Esophagus mucosa (tissue), 1 donor: Measurements from ENCODE around the gene TMEM187. TPM values are rescaled to one million over a fixed set of nuclear protein-coding genes. Genes with fewer than 3 reads are reported as not detected.

ENCODE experiments used
- ATAC-seq: fragments of 200-7000 bp; cut with Tn5 transposase; one replicate; pipeline ENCODE4 v1.9.1; 2020
- total RNA-seq: library from RNA; stranded (reverse); gene quantifications from one replicate; pipeline ENCODE4 v1.2.4, GENCODE V29; 2023
- donor health status: DM: yes; HTN: yes; CAD: no.

The TMEM187 gene
- total RNA-seq, 1 donor from 2014 or later, result 5.1 TPM

- ATAC-seq, result no peak
These were observed 50.9 kb downstream of the TMEM187 start for GRCh38 chrX:154023276-154024000.

GRCh38 chrX:154024271-154024670, 51.7 kb downstream of the TMEM187 start:
- ATAC-seq, result no peak

GRCh38 chrX:154025230-154025629, 52.7 kb downstream of the TMEM187 start:
- ATAC-seq, result peak; percentile 72

GRCh38 chrX:154026136-154027021, 53.8 kb downstream of the TMEM187 start:
- no peak for ATAC-seq

- no peak for ATAC-seq
These were observed 54.5 kb downstream of the TMEM187 start for GRCh38 chrX:154027022-154027402.

GRCh38 chrX:154027986-154028385, 55.4 kb downstream of the TMEM187 start:
- ATAC-seq, result no peak

GRCh38 chrX:154028502-154029184, 56.1 kb downstream of the TMEM187 start:
- no peak for ATAC-seq

- peak; percentile 5 for ATAC-seq
These were observed 56.9 kb downstream of the TMEM187 start for GRCh38 chrX:154029439-154029838.

GRCh38 chrX:154030266-154030665, 57.7 kb downstream of the TMEM187 start:
- no peak for ATAC-seq

GRCh38 chrX:154030715-154031305, 58.3 kb downstream of the TMEM187 start:
- no peak for ATAC-seq

- no peak for ATAC-seq
These were observed 59.6 kb downstream of the TMEM187 start for GRCh38 chrX:154032160-154032559.

GRCh38 chrX:154032653-154033052, 60.1 kb downstream of the TMEM187 start:
- no peak for ATAC-seq

Other genes starting within 250 kb of the TMEM187 start
- gene BCAP31, start 248.4 kb upstream of the TMEM187 start, total RNA-seq, result 191 TPM
- gene ABCD1, start 247.9 kb upstream of the TMEM187 start, total RNA-seq, result 2.5 TPM
- 11.2 TPM for gene PLXNB3, start 208.5 kb upstream of the TMEM187 start, total RNA-seq
- gene SRPK3, start 191.7 kb upstream of the TMEM187 start, total RNA-seq, result 0.12 TPM
- 32.6 TPM for gene IDH3G, start 178.4 kb upstream of the TMEM187 start, total RNA-seq
- 168 TPM for gene SSR4, start 178.1 kb upstream of the TMEM187 start, total RNA-seq
- gene PDZD4, start 142.2 kb upstream of the TMEM187 start, total RNA-seq, result 0.68 TPM
- 0.80 TPM for gene L1CAM, start 86.6 kb upstream of the TMEM187 start, total RNA-seq
- 0.20 TPM for gene AVPR2, start 68.1 kb upstream of the TMEM187 start, total RNA-seq
- 7.5 TPM for gene ARHGAP4, start 46.5 kb upstream of the TMEM187 start, total RNA-seq
- gene NAA10, start 37.7 kb upstream of the TMEM187 start, total RNA-seq, result 73.6 TPM
- 0.52 TPM for gene RENBP, start 28.1 kb upstream of the TMEM187 start, total RNA-seq
- 33.0 TPM for gene HCFC1, start 936 bp upstream of the TMEM187 start, total RNA-seq
- gene IRAK1, start 47.1 kb downstream of the TMEM187 start, total RNA-seq, result 97.8 TPM
- gene MECP2, start 125.0 kb downstream of the TMEM187 start, total RNA-seq, result 25.1 TPM
- not detected for gene OPN1LW, start 171.5 kb downstream of the TMEM187 start, total RNA-seq
- not detected for gene OPN1MW, start 209.8 kb downstream of the TMEM187 start, total RNA-seq
- gene OPN1MW2, start 247.0 kb downstream of the TMEM187 start, total RNA-seq, result not detected